ENCODE measurements around the gene FAM200B.
A peak's percentile ranks its signal among the peaks of the same experiment; 100 is the strongest.

The FAM200B gene

GRCh38 chr4:15676039-15676438 is 5.6 kb upstream of the FAM200B start:
- Histone ChIP-seq H3K36me3 (replicated peaks) (no peaks in the 10 kb centered on the region), H3K4me3 (ENCODE audit: low read depth, low read length) (no peak overlapping the region), H3K27ac (no peak overlapping the region), H3K27me3 (replicated peaks) (no peaks in the 10 kb centered on the region)
- TF ChIP-seq CTCF (IDR thresholded peaks at IDR 0.05; ENCODE audit: low read depth, low read length, missing control alignments) = no peak
- no peak for DNase-seq
- in situ Hi-C loops (cut with HindIII; ENCODE audit: low pct_ligation_motif_present, low sequenced_read_pairs) = no loop called here

- no peak for TF ChIP-seq CTCF (IDR thresholded peaks at IDR 0.05; ENCODE audit: low read depth, low read length, missing control alignments)
- Histone ChIP-seq H3K27ac (no peak overlapping the region), H3K4me3 (ENCODE audit: low read depth, low read length) (no peak overlapping the region), H3K36me3 (replicated peaks) (no peaks in the 10 kb centered on the region), H3K27me3 (replicated peaks) (no peaks in the 10 kb centered on the region)
- in situ Hi-C loops (cut with HindIII; ENCODE audit: low pct_ligation_motif_present, low sequenced_read_pairs) = no loop called here
- DNase-seq = no peak
Observed at GRCh38 chr4:15676899-15677298, 4.7 kb upstream of the FAM200B start.

- no peaks in the 10 kb centered on the region for H3K36me3 ChIP-seq (replicated peaks)
- H3K4me3 ChIP-seq (ENCODE audit: low read depth, low read length) = no peak overlapping the region
- peak overlapping the region; percentile 27 for H3K27ac ChIP-seq
- no peaks in the 10 kb centered on the region for H3K27me3 ChIP-seq (replicated peaks)
- in situ Hi-C loops (cut with HindIII; ENCODE audit: low pct_ligation_motif_present, low sequenced_read_pairs) = no loop called here
- TF ChIP-seq CTCF (IDR thresholded peaks at IDR 0.05; ENCODE audit: low read depth, low read length, missing control alignments) = no peak
- DNase-seq = no peak
Observed at GRCh38 chr4:15677507-15677988, 4.1 kb upstream of the FAM200B start.

GRCh38 chr4:15681067-15681371 is 608 bp upstream of the FAM200B start:
- Histone ChIP-seq H3K4me3 (ENCODE audit: low read depth, low read length) (peak overlapping the region; percentile 78), H3K27ac (peak overlapping the region; percentile 62), H3K27me3 (replicated peaks) (no peaks in the 10 kb centered on the region), H3K36me3 (replicated peaks) (peaks cover 6% of the 10 kb centered on the region)
- in situ Hi-C loops (cut with HindIII; ENCODE audit: low pct_ligation_motif_present, low sequenced_read_pairs) = no loop called here
- no peak for DNase-seq
- no peak for TF ChIP-seq CTCF (IDR thresholded peaks at IDR 0.05; ENCODE audit: low read depth, low read length, missing control alignments)

DNA sequence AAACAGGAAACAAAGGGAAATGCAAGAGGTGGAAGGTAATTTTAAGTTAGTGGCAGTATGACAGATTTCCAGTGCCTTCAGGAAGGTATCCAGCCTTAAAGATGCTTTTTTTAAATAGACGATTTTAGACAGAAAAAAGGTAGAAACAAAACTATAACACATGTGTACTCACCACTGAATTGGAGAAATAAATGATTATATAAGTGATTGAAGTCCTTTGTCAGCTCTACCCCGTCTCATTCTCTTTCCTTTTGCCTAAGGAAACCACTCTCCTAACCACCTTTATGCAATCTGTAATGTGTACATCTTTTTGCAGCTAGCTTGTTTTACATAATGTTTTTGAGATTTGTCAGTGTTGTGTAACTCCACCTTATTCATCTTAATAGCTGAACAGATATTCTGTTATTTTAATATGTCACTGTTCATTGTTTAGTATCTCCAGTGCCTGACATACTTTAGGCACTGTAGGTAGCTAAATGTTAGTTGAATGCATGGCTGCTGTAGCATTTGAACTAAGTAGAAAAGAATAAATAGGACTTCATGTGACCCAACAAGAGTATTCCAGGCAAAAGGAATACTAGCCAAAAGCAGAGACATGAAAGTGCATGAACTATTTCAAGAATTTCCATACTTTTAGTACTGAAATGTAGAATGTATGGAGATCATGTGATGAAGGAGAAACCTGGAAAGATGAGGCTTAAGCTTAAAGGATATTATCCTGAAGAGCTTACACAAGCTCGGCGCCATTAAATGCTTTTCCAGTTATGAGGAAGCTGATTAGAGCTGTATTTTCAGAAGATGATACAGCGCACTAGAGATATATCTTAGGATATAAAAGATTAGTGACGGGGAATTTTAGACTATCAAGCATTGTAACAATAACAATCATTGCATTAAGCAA is 865 bp downstream of the FAM200B start:
- in situ Hi-C loops (cut with HindIII; ENCODE audit: low pct_ligation_motif_present, low sequenced_read_pairs) = no loop called here
- no peak for TF ChIP-seq CTCF (IDR thresholded peaks at IDR 0.05; ENCODE audit: low read depth, low read length, missing control alignments)
- Histone ChIP-seq H3K27me3 (replicated peaks) (no peaks in the 10 kb centered on the region), H3K27ac (peak overlapping the region; percentile 96), H3K36me3 (replicated peaks) (peaks cover 16% of the 10 kb centered on the region), H3K4me3 (ENCODE audit: low read depth, low read length) (peak overlapping the region; percentile 78)
- DNase-seq = no peak

DNA sequence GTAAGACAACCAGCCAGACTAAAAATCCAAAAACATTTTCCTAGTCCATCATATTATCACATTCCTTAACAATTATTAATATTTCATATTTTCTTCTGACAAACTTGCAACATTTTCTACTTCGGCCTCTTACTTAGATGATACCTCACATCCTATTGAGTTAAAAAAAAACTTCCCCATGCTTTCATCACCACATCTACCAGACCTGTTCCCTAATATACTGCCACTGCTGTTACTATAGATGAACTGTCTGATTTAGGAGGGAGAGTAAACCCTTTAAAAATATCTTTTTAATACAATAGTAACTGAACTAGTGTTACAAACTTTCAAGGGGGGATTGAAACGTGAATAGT is 1.5 kb downstream of the FAM200B start:
- H3K36me3 ChIP-seq (replicated peaks) = peaks cover 20% of the 10 kb centered on the region
- no peak for TF ChIP-seq CTCF (IDR thresholded peaks at IDR 0.05; ENCODE audit: low read depth, low read length, missing control alignments)

More for the DNA sequence above, 1.5 kb downstream of the FAM200B start:
- no peak for DNase-seq
- Histone ChIP-seq H3K4me3 (ENCODE audit: low read depth, low read length) (peak overlapping the region; percentile 78), H3K27me3 (replicated peaks) (no peaks in the 10 kb centered on the region), H3K27ac (peak overlapping the region; percentile 96)
- in situ Hi-C loops (cut with HindIII; ENCODE audit: low pct_ligation_motif_present, low sequenced_read_pairs) = no loop called here
